NCI-H345 (cell line): Measurements from ENCODE around the gene CACHD1.

Source experiments
- DNase-seq: peaks from one replicate; lab custom pipeline; 2025; lab: John Stamatoyannopoulos, UW

The CACHD1 gene

GRCh38 chr1:64473367-64473766 is 3.4 kb downstream of the CACHD1 start:
- no peak for DNase-seq

DNA sequence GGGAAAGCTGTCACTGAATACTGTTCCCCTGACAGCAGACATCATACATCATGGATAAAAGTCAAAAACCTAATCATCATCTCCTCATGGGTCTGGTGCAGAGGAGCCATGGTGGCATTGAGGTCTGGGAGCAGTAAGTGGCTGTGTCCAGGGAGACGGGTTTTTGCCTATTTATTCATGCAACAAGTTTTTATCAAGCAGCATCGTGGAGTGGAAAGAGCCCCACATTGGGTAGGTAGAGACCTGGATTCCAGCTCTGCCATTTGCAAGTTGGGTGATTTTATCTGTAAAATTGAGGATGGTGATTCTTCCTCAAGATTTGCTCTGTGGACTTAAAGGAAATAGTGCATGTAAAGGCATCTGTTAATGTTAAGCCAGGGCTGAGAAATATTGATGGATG is 4.2 kb downstream of the CACHD1 start:
- DNase-seq: no peak

DNA sequence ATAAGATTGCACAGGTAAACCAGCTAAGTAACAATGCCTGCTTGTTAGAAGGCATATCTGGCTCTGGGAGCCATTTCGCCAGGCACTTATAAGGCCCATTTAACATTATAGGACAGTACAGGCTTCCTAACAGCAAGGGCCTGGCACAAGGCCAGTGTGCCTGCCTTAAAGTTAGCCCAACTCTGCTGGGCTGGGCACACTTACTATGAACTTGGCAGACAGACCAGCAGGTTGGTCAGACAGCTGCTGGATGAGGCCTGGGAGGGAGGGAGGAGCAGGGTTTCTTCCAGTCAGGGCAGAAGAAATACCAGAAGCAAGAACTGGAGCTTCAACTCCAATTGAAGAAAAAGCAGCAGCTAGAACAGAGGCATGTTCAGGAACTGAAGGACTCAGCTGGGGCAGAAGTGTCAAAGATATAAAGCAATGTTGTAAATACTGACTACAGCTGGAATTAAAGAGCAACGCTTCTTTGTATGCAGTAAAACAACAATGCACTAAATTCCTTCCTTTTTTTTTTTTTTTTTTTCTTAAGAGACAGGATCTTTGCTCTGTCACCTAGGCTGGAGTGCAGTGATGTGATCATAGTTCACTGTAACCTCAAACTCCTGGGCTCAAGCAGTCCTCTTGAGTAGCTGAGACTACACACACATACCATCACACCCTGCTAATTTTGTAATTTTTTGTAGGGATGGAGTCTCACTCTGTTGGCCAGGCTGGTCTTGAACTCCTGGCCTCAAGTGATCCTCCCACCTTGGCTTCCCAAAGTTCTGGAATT is 4.9 kb downstream of the CACHD1 start:
- peak; percentile 71 for DNase-seq

DNA sequence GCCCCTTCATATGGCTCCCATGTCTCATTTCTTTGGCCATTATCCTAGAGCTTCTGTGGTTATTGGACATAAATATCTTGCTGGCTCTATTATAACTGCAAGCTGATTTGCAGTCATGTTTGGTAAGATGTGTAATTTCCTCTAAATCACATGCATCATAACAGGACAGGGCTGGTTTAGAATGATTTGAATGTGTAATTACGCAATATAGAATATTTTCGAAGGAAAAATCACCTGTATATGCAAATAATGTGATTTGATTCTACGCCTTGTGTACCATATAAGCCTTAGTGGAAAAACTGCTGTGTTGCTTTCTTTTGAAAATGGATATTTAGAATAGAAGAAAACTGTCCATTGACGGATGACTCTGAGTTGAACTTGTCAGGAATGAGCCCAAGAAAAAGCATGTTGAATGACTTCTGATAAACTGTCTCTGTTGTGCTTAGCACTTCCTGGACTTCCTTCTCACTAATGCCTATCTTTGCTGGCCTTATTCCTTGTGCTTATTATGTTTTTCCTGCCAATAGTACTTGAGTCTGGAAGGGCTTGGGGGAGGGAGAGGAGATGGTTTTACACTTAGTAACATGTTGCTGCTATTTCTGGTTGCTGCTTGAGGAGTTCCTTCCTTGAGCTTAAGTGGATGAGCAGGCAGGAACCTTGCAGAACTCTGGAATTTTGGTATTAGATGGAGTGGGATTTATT is 6.5 kb downstream of the CACHD1 start:
- DNase-seq: no peak

GRCh38 chr1:64478594-64479470 is 8.9 kb downstream of the CACHD1 start:
- no peak for DNase-seq

GRCh38 chr1:64479874-64480273 is 9.9 kb downstream of the CACHD1 start:
- DNase-seq: no peak

DNA sequence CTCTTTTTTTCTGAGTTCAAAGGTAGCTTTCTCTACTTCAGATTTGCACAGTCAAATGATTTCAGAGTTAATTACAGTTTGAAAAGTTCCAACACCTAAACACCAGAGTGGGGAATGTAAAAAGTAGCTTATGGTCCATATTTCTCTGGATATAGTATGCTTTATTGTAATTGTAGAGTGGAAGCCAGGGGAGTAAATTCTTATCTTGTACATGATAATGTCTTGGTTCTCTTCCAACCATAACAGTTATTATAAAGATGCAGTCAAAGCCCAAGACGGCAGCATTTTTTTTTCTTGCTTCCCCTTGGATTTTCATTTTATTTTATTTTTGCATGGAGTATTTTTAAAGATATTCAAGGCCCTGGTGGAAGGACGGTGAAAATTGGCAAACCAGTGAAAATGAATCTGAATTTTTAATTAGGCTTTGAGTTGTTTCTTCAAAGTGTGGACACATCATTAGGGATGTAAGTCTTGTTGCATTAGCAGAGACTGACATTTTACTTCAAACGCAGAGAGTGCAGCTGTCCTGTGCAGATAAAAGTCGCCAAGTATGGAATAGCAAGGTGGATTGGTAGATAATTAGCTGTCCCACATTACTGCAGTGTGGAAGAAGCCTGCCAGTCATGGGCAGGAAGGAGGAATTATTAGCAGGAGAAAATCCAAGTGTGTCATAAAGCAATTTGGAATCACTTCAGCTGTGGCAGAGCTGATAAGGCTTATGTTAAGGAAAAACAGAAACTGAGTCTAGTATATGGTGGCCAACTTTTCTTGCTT is 11.3 kb downstream of the CACHD1 start:
- DNase-seq: no peak

DNA sequence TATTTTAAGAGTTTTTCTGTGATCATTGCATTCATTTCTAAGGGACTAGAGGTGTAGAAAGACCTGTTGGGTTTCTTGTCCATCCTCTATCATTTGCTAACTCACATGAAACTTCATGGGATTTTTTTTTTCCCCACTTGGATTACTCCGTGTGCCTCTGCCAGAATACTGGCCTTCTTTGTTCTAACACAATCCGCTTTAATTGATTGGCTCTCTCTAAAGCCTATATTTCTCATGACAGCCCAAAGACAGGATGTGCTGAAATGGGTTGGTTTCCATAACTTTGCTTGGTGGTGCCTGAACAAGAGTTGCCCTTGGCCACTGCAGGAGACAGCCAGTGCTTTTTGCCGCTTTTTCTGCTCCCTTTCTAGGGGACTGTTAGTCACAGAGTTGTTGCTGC is 12.2 kb downstream of the CACHD1 start:
- no peak for DNase-seq

DNA sequence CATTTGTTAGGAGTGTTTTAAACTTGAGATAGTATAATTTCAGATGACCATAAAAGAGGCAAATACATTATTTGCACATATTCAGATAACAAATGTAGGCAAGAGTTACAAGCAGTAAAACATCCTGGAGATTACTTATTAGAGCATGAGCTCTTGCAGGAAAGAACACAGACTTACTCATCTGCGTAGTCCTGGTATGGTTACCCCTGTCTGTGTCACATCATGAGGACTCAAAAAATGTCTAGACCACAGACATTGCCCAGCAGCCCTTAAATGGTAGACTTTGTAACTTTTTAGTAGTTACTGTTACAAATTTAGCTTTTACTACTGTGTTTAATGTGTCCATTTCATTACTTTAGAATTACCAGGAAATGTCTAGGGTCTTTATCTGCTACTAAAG is 12.8 kb downstream of the CACHD1 start:
- DNase-seq: no peak

DNA sequence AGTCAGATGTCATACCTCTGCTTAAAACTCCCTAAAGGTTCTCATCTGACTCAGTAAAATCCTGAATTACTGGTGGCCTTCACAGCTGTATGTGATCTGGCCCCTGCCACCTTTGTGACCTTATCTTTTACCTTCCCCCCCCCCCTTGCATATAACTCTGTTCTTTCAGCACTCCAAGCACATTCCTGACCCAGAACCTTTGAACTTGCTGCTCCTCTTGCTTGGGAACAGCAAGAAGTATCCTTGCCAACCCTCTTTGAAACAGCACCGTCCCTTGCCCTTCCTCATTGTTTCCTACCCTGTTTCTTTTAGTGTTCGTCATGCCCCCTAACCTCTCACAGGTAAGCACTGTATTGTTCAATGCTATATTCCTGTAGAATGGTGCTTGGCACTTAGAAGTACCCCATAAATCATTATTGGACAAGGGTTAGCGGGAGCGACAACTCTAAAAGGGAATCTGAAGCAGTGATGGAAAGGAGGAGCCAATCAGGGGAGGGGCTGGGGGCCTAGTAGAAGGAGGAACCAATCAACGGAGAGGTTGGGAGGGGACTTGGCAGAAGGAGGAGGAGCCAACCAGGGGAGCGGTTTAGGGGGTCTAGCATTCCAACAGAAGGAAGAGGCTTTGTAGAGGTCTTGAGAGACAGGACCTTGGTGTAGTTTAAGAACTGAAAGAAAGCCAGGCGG is 13.9 kb downstream of the CACHD1 start:
- no peak for DNase-seq

GRCh38 chr1:64484651-64485050 is 14.7 kb downstream of the CACHD1 start:
- DNase-seq: peak; percentile 74

DNA sequence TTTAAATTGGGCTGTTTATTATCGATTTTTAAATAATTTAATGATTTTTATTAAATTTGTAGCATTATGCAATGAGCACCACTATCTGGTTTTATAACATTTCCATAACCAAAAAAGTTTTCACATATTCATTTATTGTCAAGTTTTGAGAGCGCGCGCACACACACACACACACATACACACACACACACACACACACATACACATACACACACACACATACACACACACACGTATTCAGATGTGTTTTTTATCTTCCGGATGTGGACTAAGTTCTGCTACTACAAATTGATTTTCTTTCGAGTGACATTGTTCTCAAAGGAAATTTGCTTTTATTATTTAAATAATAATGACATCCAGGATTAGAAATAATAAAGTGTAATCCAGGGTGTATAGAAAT is 16.3 kb downstream of the CACHD1 start:
- DNase-seq: no peak

- DNase-seq: no peak
Observed at GRCh38 chr1:64487061-64487460, 17.1 kb downstream of the CACHD1 start.

DNA sequence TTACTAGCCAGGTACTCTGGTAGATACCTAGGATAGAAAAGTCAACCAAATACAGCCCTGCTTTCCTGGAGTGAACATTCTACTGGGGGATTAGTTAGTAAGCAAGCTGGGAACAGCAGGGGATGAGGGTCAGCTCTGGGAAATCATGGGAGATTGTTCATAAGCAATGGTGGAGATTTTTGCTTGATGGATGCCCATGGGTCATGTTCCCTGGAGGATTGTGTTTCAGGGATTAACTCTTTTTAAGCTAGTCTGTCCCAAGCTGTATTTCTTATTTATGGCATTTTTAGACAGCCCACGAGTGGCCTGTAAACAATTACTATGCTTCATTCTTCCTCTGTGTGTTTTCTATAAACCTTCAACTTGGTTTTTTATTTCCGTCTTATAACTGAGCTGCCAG is 18.9 kb downstream of the CACHD1 start:
- no peak for DNase-seq

DNA sequence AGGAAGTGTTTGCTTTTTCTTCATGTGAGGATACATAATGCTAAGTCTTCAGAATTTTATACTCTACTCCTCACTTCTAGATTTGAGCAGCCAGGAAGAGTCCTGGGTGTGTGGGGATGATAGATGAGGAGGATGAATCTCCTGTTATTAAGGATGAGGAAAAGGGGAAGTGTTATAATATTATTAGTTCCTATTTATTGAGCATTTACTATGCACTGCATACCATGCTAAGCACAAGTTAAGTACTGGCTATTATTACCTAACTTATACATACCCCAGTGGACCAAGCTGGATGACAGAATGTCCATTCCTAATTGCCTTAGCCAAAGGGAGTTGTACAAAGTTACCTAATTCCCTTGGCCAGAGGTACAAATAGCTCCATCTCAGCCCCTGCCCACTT is 19.8 kb downstream of the CACHD1 start:
- DNase-seq: no peak

DNA sequence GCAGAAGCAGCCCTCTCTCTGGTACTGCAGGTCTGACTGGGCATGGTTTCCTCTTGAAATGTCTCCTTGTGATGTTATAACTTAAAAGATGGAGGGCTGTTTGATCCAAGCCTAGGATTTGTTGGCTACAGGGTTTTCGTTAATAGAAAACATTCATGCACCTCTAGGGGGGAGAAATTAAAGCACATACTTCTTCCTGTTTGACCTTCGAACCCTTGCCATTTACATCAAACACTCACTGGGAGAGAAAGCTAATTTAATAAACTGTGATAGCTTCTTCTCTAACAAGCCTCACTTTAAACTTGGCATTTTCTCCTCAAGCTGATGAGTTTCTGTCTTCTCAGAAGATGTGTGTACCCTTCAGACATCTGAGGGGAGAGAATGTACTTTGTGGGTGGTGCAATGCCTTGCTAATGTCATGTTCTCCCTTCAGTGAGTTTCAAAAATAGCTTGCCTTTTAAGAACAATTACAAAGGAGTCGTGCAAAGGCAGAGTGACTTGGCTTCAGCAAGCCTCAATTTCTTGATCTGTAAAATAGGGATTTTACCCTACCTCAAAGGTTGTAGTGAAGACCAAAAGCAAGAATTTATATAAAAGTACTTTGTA is 20.4 kb downstream of the CACHD1 start:
- no peak for DNase-seq

DNA sequence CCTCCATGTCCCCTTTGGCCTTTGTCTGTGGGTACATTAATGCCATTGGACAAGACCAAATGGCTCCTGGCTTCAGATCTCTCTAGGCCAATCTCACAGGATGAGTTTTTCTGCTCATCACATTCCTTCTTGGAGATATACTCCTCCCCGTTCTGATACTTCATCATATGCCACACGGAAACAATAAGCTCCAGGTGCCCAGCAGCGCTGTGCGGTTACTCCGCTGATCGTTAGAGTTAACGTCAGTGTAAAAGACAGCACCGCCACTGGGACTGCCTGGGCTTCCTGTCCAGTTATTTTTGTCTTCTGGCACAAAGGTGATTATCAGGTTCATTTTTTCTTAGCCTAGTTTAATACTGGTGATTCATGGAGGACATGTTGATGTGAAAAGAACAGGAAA is 22.5 kb downstream of the CACHD1 start:
- DNase-seq: no peak

- DNase-seq: no peak
Observed at GRCh38 chr1:64493831-64494230, 23.9 kb downstream of the CACHD1 start.

DNA sequence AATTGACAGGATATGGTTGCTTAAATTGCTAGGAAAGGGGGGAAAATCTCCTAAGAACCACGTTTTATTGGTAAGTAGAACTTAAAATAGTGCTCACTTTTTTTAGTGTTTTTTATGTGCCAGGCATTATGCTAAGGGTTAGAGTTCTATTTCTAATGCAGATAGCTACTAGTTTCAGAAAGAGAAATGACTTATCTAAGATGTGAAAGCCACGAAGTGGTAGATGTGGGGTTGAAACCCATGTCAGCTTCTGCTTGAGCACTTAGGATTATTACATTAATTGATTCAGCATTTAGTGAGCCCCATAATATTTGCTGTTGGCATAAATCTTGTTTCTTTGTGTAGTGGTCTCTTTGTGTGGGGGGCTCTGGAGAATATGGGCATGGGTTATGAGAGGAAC is 24.7 kb downstream of the CACHD1 start:
- no peak for DNase-seq

- DNase-seq: peak; percentile 85
Observed at GRCh38 chr1:64495878-64496277, 25.9 kb downstream of the CACHD1 start.

GRCh38 chr1:64496606-64497005 is 26.7 kb downstream of the CACHD1 start:
- DNase-seq: no peak
